ENCODE measurements around the gene FASN. TPM values are rescaled to one million over a fixed set of nuclear protein-coding genes. Genes with fewer than 3 reads are reported as not detected.

FASN gene
- total and polyA plus RNA-seq, 8 donors, result 22.8 to 268 (median 81.6) TPM

DNA sequence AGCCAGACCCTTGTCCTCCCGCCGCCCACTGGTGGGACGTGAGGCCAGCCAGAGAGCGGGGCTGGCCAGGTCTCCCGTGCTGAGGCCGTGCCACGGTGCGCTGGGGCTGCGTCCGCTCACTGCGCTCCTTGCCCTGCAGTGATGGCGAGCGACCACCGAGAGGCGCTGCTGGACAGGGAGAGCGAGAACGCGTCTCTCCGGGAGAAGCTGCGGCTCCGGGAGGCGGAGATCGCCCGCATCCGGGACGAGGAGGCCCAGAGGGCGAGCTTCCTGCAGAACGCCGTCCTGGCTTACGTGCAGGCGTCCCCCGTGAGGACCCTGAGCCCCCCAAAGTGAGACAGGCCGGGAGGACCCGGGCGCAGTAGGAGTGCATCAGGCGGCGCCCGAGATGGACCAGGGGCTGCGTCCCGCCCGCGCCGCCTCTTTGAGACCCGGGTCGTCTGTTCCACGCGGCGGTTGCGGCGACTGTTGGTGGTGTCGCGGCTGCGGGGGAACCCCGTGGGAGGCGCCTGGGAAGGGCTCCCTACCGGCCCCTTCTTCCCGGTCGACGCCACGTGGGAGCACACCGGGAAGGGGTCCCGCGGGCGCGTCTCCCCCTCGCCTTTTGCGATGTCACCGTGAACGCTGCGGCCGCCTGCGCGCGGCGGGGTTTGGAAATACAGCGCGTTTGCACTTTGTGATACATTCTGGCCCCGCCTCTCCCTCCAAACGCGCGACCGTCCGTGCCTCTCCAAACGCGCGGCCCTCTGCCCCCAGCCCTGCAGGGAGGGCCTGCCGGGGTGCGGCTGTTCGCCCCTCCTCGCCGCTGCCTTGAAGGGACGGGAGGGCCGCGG, 67.3 kb downstream of the FASN start:
- DNase-seq, result peak; percentile 90 to 94
- H3K36me3 ChIP-seq, result peaks cover 0 to 26% (median 18%) of the 10 kb centered on the region in 4 donors
- H3K9me3 ChIP-seq, result no peaks in the 10 kb centered on the region
- 0 to 6% (median 1%) methylated on average over 17 to 94 of the region's 94 CpGs for WGBS, 5 donors
- TF ChIP-seq, protein P1, sequence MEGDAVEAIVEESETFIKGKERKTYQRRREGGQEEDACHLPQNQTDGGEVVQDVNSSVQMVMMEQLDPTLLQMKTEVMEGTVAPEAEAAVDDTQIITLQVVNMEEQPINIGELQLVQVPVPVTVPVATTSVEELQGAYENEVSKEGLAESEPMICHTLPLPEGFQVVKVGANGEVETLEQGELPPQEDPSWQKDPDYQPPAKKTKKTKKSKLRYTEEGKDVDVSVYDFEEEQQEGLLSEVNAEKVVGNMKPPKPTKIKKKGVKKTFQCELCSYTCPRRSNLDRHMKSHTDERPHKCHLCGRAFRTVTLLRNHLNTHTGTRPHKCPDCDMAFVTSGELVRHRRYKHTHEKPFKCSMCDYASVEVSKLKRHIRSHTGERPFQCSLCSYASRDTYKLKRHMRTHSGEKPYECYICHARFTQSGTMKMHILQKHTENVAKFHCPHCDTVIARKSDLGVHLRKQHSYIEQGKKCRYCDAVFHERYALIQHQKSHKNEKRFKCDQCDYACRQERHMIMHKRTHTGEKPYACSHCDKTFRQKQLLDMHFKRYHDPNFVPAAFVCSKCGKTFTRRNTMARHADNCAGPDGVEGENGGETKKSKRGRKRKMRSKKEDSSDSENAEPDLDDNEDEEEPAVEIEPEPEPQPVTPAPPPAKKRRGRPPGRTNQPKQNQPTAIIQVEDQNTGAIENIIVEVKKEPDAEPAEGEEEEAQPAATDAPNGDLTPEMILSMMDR (IDR thresholded peaks at IDR 0.05), result peak in 5 of 7 experiments; percentile 89 to 95 (median 92)
- TF ChIP-seq POLR2AphosphoS5 (IDR thresholded peaks at IDR 0.05) (peak in 2 of 3 donors; percentile 49 to 82), EP300 (IDR thresholded peaks at IDR 0.05) (no peak), POLR2A (IDR thresholded peaks at IDR 0.05) (no peak)
- intact Hi-C loops (cut with DNase I; ENCODE audit: low total_unique reads), result no loop called here
- peak overlapping the region; percentile 45 to 71 (median 60) for H3K4me3 ChIP-seq
- H3K27ac ChIP-seq, result peak overlapping the region; percentile 73 to 87 (median 81)
- H3K27me3 ChIP-seq, result peaks cover 0 to 14% (median 8%) of the 10 kb centered on the region in 3 donors
- H3K4me1 ChIP-seq, result peaks cover 19 to 42% (median 31%) of the 10 kb centered on the region in 4 donors

DNA sequence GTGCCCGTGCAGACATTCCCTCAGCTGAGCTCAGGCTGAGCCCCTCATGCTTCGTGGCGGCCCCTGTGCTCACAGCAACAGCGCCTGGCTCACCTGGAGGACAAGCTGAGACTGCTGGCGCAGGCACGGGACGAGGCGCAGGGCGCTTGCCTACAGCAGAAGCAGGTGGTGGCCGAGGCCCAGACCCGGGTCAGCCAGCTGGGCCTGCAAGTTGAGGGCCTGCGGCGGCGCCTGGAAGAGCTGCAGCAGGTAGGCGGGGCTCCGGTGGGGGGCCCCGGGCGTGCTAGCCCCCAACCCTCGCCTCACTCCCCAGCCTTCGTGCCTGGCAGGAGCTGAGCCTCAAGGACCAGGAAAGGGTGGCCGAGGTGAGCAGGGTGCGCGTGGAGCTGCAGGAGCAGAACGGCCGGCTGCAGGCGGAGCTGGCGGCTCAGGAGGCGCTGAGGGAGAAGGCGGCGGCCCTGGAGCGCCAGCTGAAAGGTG, 68.0 kb downstream of the FASN start:
- 54 to 63% (median 60%) methylated on average over 22 to 31 of the region's 31 CpGs; no CpG with 5 or more reads in 1 of the 5 donors for WGBS, 5 donors
- H3K27me3 ChIP-seq, result peaks cover 0 to 14% (median 8%) of the 10 kb centered on the region in 3 donors
- intact Hi-C loops (cut with DNase I; ENCODE audit: low total_unique reads), result loop anchor here (2.0 kb wide), 1 partner anchor 125 kb away; no protein-coding TSS in a partner anchor
- no peak for DNase-seq
- TF ChIP-seq POLR2A (IDR thresholded peaks at IDR 0.05) (no peak), EP300 (IDR thresholded peaks at IDR 0.05) (no peak), POLR2AphosphoS5 (IDR thresholded peaks at IDR 0.05) (no peak)
- TF ChIP-seq, protein P1 (IDR thresholded peaks at IDR 0.05), result no peak
- peaks cover 16 to 36% (median 31%) of the 10 kb centered on the region in 4 donors for H3K4me1 ChIP-seq
- peak overlapping the region in 3 of 4 donors; percentile 51 to 71 (median 68) for H3K4me3 ChIP-seq
- H3K27ac ChIP-seq, result peak overlapping the region in 2 of 5 donors; percentile 11 to 73
- peaks cover 0 to 21% (median 14%) of the 10 kb centered on the region in 4 donors for H3K36me3 ChIP-seq
- no peaks in the 10 kb centered on the region for H3K9me3 ChIP-seq

DNA sequence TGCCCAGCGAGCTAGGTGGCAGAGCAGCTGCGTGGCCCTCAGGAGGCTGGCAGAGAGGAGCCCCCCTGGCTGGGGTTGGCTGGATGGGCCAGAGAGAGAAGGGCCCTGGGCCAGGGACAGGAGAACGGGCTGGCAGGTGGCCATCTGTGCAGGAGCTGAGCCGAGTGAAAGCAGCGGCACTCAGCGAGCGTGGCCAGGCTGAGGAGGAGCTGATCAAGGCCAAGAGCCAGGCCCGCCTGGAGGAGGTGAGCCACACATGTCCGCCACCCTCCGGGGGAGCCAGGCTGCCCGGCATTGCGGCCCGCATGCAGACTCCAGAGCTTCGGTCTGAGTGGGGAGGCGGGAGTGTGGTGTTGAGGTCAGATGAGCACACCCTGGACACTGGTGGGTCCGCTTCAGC, 68.6 kb downstream of the FASN start:
- intact Hi-C loops (cut with DNase I; ENCODE audit: low total_unique reads), result loop anchor here (2.0 kb wide), 1 partner anchor 125 kb away; no protein-coding TSS in a partner anchor
- Histone ChIP-seq H3K9me3 (no peaks in the 10 kb centered on the region), H3K36me3 (peaks cover 0 to 21% (median 10%) of the 10 kb centered on the region in 4 donors), H3K27ac (no peak overlapping the region), H3K4me3 (no peak overlapping the region), H3K27me3 (peaks cover 0 to 14% (median 8%) of the 10 kb centered on the region in 3 donors), H3K4me1 (peaks cover 18 to 37% (median 36%) of the 10 kb centered on the region in 4 donors)
- TF ChIP-seq POLR2AphosphoS5 (IDR thresholded peaks at IDR 0.05) (no peak), EP300 (IDR thresholded peaks at IDR 0.05) (no peak), POLR2A (IDR thresholded peaks at IDR 0.05) (no peak)
- TF ChIP-seq, protein P1 (IDR thresholded peaks at IDR 0.05), result no peak
- WGBS, 5 donors, result 83 to 92% (median 90%) methylated on average over 7 to 16 of the region's 16 CpGs
- no peak for DNase-seq

DNA sequence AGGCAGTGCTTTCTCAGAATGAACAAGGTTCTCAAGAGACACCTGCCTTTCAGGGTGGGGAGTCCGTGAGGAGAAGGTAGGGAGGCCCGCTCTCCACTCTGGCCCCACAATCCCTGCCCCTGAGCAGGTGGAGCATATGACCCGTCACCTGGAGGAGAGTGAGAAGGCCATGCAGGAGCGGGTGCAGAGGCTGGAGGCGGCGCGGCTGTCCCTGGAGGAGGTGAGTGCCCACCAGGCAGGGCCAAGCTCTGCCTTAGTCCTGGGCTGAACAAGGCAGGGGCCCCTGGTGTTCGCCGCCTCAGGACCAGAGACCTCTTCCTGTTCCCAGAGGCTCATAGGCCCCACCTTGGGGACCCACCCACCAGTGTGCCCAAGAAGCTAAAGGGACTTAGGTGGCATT, 69.1 kb downstream of the FASN start:
- intact Hi-C loops (cut with DNase I; ENCODE audit: low total_unique reads), result loop anchor here (2.0 kb wide), 1 partner anchor 126 kb away; no protein-coding TSS in a partner anchor
- whole genome bisulfite sequencing, 5 donors, result 92 to 99% (median 98%) methylated on average over 7 to 9 of the region's 9 CpGs

More for the DNA sequence above, 69.1 kb downstream of the FASN start:
- Histone ChIP-seq H3K36me3 (peaks cover 0 to 21% (median 10%) of the 10 kb centered on the region in 4 donors), H3K27ac (no peak overlapping the region), H3K4me3 (no peak overlapping the region), H3K27me3 (peaks cover 0 to 14% (median 8%) of the 10 kb centered on the region in 3 donors), H3K4me1 (peaks cover 22 to 40% (median 37%) of the 10 kb centered on the region in 4 donors), H3K9me3 (no peaks in the 10 kb centered on the region)
- TF ChIP-seq, protein P1 (IDR thresholded peaks at IDR 0.05), result no peak
- TF ChIP-seq POLR2A (IDR thresholded peaks at IDR 0.05), result no peak
- DNase-seq, result no peak
